H9 (cell line): Measurements from ENCODE around the gene SUFU. TPM values are rescaled to one million over a fixed set of nuclear protein-coding genes. Genes with fewer than 3 reads are reported as not detected.

ENCODE experiments used
- DNase-seq: peaks from one replicate; pipeline ENCODE4 v3.0.0-alpha.2; 2017
- H2AFZ ChIP-seq: one replicate; pipeline ENCODE4 v1.6.1; 2013; ENCODE audit warnings: mild to moderate bottlenecking, low read length, control low read depth, moderate library complexity
- H2AK5ac ChIP-seq: 2 replicates; pipeline ENCODE4 v1.6.1; 2013; ENCODE audit warnings: low read length, control low read depth, mixed read lengths; ENCODE audit not compliant: insufficient read length
- H2BK120ac ChIP-seq: one replicate; pipeline ENCODE4 v1.6.1; 2013; ENCODE audit warnings: low read depth, mild to moderate bottlenecking, low read length, control low read depth, inconsistent platforms; ENCODE audit not compliant: poor library complexity, severe bottlenecking
- H2BK12ac ChIP-seq: 2 replicates; pipeline ENCODE4 v1.6.1; 2013; ENCODE audit warnings: low read length, control low read depth, mixed read lengths, low read depth; ENCODE audit not compliant: insufficient read length
- H2BK15ac ChIP-seq: 2 replicates; pipeline ENCODE4 v1.6.1; 2013; ENCODE audit warnings: low read depth, low read length, control low read depth
- H2BK20ac ChIP-seq: one replicate; pipeline ENCODE4 v1.6.1; 2013; ENCODE audit warnings: low read depth, mild to moderate bottlenecking, low read length, control low read depth, inconsistent platforms; ENCODE audit not compliant: poor library complexity, severe bottlenecking
- H2BK5ac ChIP-seq: 2 replicates; pipeline ENCODE4 v1.6.1; 2013; ENCODE audit warnings: low read length, control low read depth, mixed read lengths; ENCODE audit not compliant: insufficient read length
- H3K14ac ChIP-seq: 2 replicates; pipeline ENCODE4 v1.6.1; 2013; ENCODE audit warnings: low read length, control low read depth; ENCODE audit not compliant: insufficient read depth
- H3K18ac ChIP-seq: 2 replicates; pipeline ENCODE4 v1.6.1; 2013; ENCODE audit warnings: low read depth, mild to moderate bottlenecking, mixed read lengths, low read length, control low read depth; ENCODE audit not compliant: insufficient read length
- H3K23ac ChIP-seq: 2 replicates; pipeline ENCODE4 v1.6.1; 2013; ENCODE audit warnings: low read length, control low read depth, mixed read lengths, low read depth; ENCODE audit not compliant: insufficient read length
- H3K23me2 ChIP-seq: 2 replicates; pipeline ENCODE4 v1.6.1; 2013; ENCODE audit warnings: low read depth, mild to moderate bottlenecking, mixed read lengths, low read length, control low read depth; ENCODE audit not compliant: insufficient read length, poor library complexity, severe bottlenecking
- H3K27ac ChIP-seq: 2 replicates; pipeline ENCODE4 v1.5.1; 2013; ENCODE audit warnings: low read length, control low read depth, mixed read lengths, low read depth; ENCODE audit not compliant: insufficient read length
- H3K27me3 ChIP-seq: 2 replicates; pipeline ENCODE4 v1.6.1; 2013; ENCODE audit warnings: low read length, control low read depth, inconsistent platforms; ENCODE audit not compliant: insufficient read depth
- H3K4ac ChIP-seq: 2 replicates; pipeline ENCODE4 v1.6.1; 2013; ENCODE audit warnings: low read depth, mild to moderate bottlenecking, control low read depth, inconsistent platforms, low read length, moderate library complexity
- H3K4me1 ChIP-seq: 2 replicates; pipeline ENCODE4 v1.6.1; 2013; ENCODE audit warnings: low read length, control low read depth, inconsistent platforms; ENCODE audit not compliant: insufficient read depth
- H3K4me2 ChIP-seq: 2 replicates; pipeline ENCODE4 v1.6.1; 2013; ENCODE audit warnings: low read length, control low read depth, mixed read lengths; ENCODE audit not compliant: insufficient read length, insufficient read depth
- H3K56ac ChIP-seq: 2 replicates; pipeline ENCODE4 v1.6.1; 2013; ENCODE audit warnings: low read depth, mild to moderate bottlenecking, mixed read lengths, low read length, control low read depth; ENCODE audit not compliant: insufficient read length
- H3K79me1 ChIP-seq: 2 replicates; pipeline ENCODE4 v1.6.1; 2013; ENCODE audit warnings: low read depth, mild to moderate bottlenecking, moderate library complexity, low read length, control low read depth, inconsistent platforms; ENCODE audit not compliant: insufficient read depth, poor library complexity, severe bottlenecking
- H3K79me2 ChIP-seq: 2 replicates; pipeline ENCODE4 v1.6.1; 2013; ENCODE audit warnings: low read length, control low read depth, inconsistent platforms; ENCODE audit not compliant: insufficient read depth
- H3K9ac ChIP-seq: 2 replicates; pipeline ENCODE4 v1.6.1; 2013; ENCODE audit warnings: low read length, control low read depth, mixed read lengths; ENCODE audit not compliant: insufficient read length; ENCODE audit errors: extremely low read depth
- H3K9me3 ChIP-seq: one replicate; pipeline ENCODE4 v1.6.1; 2013; ENCODE audit warnings: low read depth, low read length, inconsistent platforms; ENCODE audit not compliant: control insufficient read depth
- H3T11ph ChIP-seq: one replicate; pipeline ENCODE4 v1.6.1; 2013; ENCODE audit warnings: mild to moderate bottlenecking, low read length, control low read depth, inconsistent platforms
- H4K20me1 ChIP-seq: one replicate; pipeline ENCODE4 v1.6.1; 2013; ENCODE audit not compliant: control insufficient read depth, insufficient read length, insufficient read depth
- H4K5ac ChIP-seq: 2 replicates; pipeline ENCODE4 v1.6.1; 2013; ENCODE audit warnings: low read depth, mild to moderate bottlenecking, mixed read lengths, low read length, control low read depth; ENCODE audit not compliant: insufficient read length
- H4K8ac ChIP-seq: replicated peaks from 2 replicates; pipeline ENCODE4 v1.6.1; 2013; ENCODE audit warnings: low read length, control low read depth, mixed read lengths, low read depth; ENCODE audit not compliant: insufficient read length
- H4K91ac ChIP-seq: 2 replicates; pipeline ENCODE4 v1.6.1; 2013; ENCODE audit warnings: low read depth, mild to moderate bottlenecking, moderate library complexity, mixed read lengths, low read length, control low read depth; ENCODE audit not compliant: insufficient read length
- H3K27ac Mint-ChIP-seq, 3 experiments: 2 replicates in 2 of 3; 3 replicates in 1 of 3; pipeline ENCODE4 v1.8.0; 2020 to 2021; ENCODE audit warnings: mixed read lengths in 3 of 3, mild to moderate bottlenecking in 1 of 3, moderate library complexity in 1 of 3
- H3K27me3 Mint-ChIP-seq: 2 replicates; pipeline ENCODE4 v1.8.0; 2021; ENCODE audit warnings: low read depth, mild to moderate bottlenecking, moderate library complexity, mixed read lengths
- H3K36me3 Mint-ChIP-seq, 3 experiments: 2 replicates in 2 of 3; 3 replicates in 1 of 3; pipeline ENCODE4 v1.8.0; 2020 to 2021; ENCODE audit warnings: low read depth in 3 of 3, mixed read lengths in 3 of 3; ENCODE audit not compliant: insufficient read depth in 1 of 3
- H3K4me1 Mint-ChIP-seq, 2 experiments: 2 replicates each; pipeline ENCODE4 v1.8.0; 2020; ENCODE audit warnings: mixed read lengths in 2 of 2
- H3K4me3 Mint-ChIP-seq, 2 experiments: 2 replicates in 1 of 2; 3 replicates in 1 of 2; pipeline ENCODE4 v1.8.0; 2020 to 2021; ENCODE audit warnings: mild to moderate bottlenecking in 2 of 2, mixed read lengths in 2 of 2, moderate library complexity in 1 of 2
- H3K9me3 Mint-ChIP-seq, 2 experiments: 2 replicates in 1 of 2; 3 replicates in 1 of 2; pipeline ENCODE4 v1.8.0; 2020; ENCODE audit warnings: mild to moderate bottlenecking in 2 of 2, mixed read lengths in 2 of 2, moderate library complexity in 1 of 2
- WGBS: extraction: QIAGEN DNeasy Blood & Tissue Kit; methylation state at CpG from one replicate; pipeline ENCODE4 v1.1.7; 2013; ENCODE audit warnings: missing lambda C conversion rate, low lambda C conversion rate, mixed read lengths; ENCODE audit not compliant: insufficient read length; ENCODE audit errors: extremely low coverage; 5-methylcytosine and 5-hydroxymethylcytosine counted together
- total RNA-seq: library from RNA; stranded (reverse); gene quantifications from 2 replicates; pipeline ENCODE4 v1.2.1, GENCODE V29; 2021
- TF ChIP-seq, protein P1 (sequence below): fragments of 200-600 bp; sonication (generic); conservative IDR thresholded peaks from 3 replicates; pipeline ENCODE4 v1.8.0; 2021; ENCODE audit warnings: antibody characterized with exemption, mild to moderate bottlenecking

SUFU gene
- total RNA-seq, 1 experiment from 2014 or later, result 9.5 TPM

DNA sequence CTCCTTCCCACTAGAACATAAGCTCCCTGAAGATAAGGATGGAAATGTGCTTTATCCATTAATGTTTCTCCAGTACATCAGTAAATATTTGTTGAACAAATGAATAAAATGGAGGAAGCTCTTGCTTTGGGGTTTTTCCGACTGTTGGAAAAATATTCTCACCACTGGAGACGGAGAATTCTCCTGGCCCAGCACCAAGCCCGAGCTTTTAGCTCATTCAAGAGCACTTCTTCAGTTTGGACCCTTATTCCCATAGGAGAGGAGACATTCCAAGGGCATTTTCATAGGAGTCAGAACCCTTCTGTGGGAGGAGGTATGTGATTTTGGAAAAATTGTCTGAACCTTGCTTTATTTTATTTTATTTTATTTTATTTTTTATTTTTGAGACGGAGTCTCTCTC lies 21.0 kb downstream of the SUFU start:
- no peaks in the 10 kb centered on the region for H3K79me1 ChIP-seq
- no peaks in the 10 kb centered on the region for H3K79me2 ChIP-seq
- no peak overlapping the region for H3K56ac ChIP-seq
- H3K27ac Mint-ChIP-seq, result no peak overlapping the region
- H3K36me3 Mint-ChIP-seq, result peaks cover 1 to 7% (median 5%) of the 10 kb centered on the region in 3 experiments; a peak in 4 of 7 replicates
- H3K9me3 Mint-ChIP-seq, result no peaks in the 10 kb centered on the region
- H2AK5ac ChIP-seq, result no peak overlapping the region
- no peaks in the 10 kb centered on the region for H3K23me2 ChIP-seq
- H3K4me3 Mint-ChIP-seq, result no peak overlapping the region
- no peak overlapping the region for H2BK20ac ChIP-seq
- no peak overlapping the region for H3K14ac ChIP-seq
- H2BK5ac ChIP-seq, result no peak overlapping the region
- H4K91ac ChIP-seq, result no peak overlapping the region
- no peaks in the 10 kb centered on the region for H4K20me1 ChIP-seq
- no peak overlapping the region for H2BK120ac ChIP-seq
- no peak overlapping the region for H2AFZ ChIP-seq
- TF ChIP-seq, protein P1, sequence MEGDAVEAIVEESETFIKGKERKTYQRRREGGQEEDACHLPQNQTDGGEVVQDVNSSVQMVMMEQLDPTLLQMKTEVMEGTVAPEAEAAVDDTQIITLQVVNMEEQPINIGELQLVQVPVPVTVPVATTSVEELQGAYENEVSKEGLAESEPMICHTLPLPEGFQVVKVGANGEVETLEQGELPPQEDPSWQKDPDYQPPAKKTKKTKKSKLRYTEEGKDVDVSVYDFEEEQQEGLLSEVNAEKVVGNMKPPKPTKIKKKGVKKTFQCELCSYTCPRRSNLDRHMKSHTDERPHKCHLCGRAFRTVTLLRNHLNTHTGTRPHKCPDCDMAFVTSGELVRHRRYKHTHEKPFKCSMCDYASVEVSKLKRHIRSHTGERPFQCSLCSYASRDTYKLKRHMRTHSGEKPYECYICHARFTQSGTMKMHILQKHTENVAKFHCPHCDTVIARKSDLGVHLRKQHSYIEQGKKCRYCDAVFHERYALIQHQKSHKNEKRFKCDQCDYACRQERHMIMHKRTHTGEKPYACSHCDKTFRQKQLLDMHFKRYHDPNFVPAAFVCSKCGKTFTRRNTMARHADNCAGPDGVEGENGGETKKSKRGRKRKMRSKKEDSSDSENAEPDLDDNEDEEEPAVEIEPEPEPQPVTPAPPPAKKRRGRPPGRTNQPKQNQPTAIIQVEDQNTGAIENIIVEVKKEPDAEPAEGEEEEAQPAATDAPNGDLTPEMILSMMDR, result no peak
- no peak overlapping the region for H3T11ph ChIP-seq
- no peak for DNase-seq
- H4K8ac ChIP-seq, result no peak overlapping the region
- H3K9me3 ChIP-seq, result no peaks in the 10 kb centered on the region
- no peaks in the 10 kb centered on the region for H3K27me3 Mint-ChIP-seq
- no peak overlapping the region for H2BK15ac ChIP-seq
- no peak overlapping the region for H4K5ac ChIP-seq
- H3K9ac ChIP-seq, result no peak overlapping the region
- H3K27me3 ChIP-seq, result no peaks in the 10 kb centered on the region
- no peak overlapping the region for H2BK12ac ChIP-seq
- no peak overlapping the region for H3K4ac ChIP-seq
- no peak overlapping the region for H3K18ac ChIP-seq
- H3K4me2 ChIP-seq, result no peak overlapping the region
- no CpG with 5 or more reads among the region's 4 CpGs for WGBS
- no peaks in the 10 kb centered on the region for H3K4me1 ChIP-seq
- H3K23ac ChIP-seq, result no peak overlapping the region
- no peaks in the 10 kb centered on the region for H3K4me1 Mint-ChIP-seq
- H3K27ac ChIP-seq, result no peak overlapping the region
